GM19025 (cell line): ENCODE results near the gene FOXL3.

Experiments used
- ATAC-seq: cut with Tn5 transposase; IDR thresholded peaks from one replicate; pipeline ENCODE4 v1.9.1; 2021; ENCODE audit warnings: mild to moderate bottlenecking, low read depth, moderate library complexity; ENCODE audit not compliant: unreplicated experiment

The FOXL3 gene

GRCh38 chr7:265998-266850 lies 23.7 kb upstream of the FOXL3 start:
- no peak for ATAC-seq

GRCh38 chr7:266851-267840 lies 22.8 kb upstream of the FOXL3 start:
- ATAC-seq, result no peak

- ATAC-seq, result no peak
These were observed 21.0 kb upstream of the FOXL3 start for GRCh38 chr7:268991-269390.

GRCh38 chr7:269721-270120 lies 20.2 kb upstream of the FOXL3 start:
- no peak for ATAC-seq

- ATAC-seq, result no peak
These were observed 19.5 kb upstream of the FOXL3 start for GRCh38 chr7:270351-270983.

- ATAC-seq, result no peak
These were observed 18.5 kb upstream of the FOXL3 start for GRCh38 chr7:271266-272107.

GRCh38 chr7:272108-272615 lies 17.8 kb upstream of the FOXL3 start:
- no peak for ATAC-seq

- no peak for ATAC-seq
These were observed 17.3 kb upstream of the FOXL3 start for GRCh38 chr7:272631-273030.

GRCh38 chr7:273327-273726 lies 16.6 kb upstream of the FOXL3 start:
- ATAC-seq, result no peak

GRCh38 chr7:274266-274665 lies 15.7 kb upstream of the FOXL3 start:
- no peak for ATAC-seq

GRCh38 chr7:276230-276835 lies 13.6 kb upstream of the FOXL3 start:
- no peak for ATAC-seq

GRCh38 chr7:277228-277627 lies 12.7 kb upstream of the FOXL3 start:
- no peak for ATAC-seq

- ATAC-seq, result no peak
These were observed 11.9 kb upstream of the FOXL3 start for GRCh38 chr7:278081-278480.

- no peak for ATAC-seq
These were observed 10.1 kb upstream of the FOXL3 start for GRCh38 chr7:279821-280220.

GRCh38 chr7:280461-280860 lies 9.5 kb upstream of the FOXL3 start:
- ATAC-seq, result no peak

- ATAC-seq, result no peak
These were observed 8.3 kb upstream of the FOXL3 start for GRCh38 chr7:281637-282036.

- ATAC-seq, result no peak
These were observed 7.3 kb upstream of the FOXL3 start for GRCh38 chr7:282621-283020.

- no peak for ATAC-seq
These were observed 4.9 kb upstream of the FOXL3 start for GRCh38 chr7:284762-285722.
